Osteocyte (in vitro differentiated cells): ENCODE results near the gene TNC. TPM values are rescaled to one million over a fixed set of nuclear protein-coding genes. Genes with fewer than 3 reads are reported as not detected.
A peak's percentile ranks its signal among the peaks of the same experiment; 100 is the strongest.

Source experiments
- DNase-seq: peaks from one replicate; pipeline ENCODE4 v3.0.0; 2021; ENCODE audit warnings: mixed read lengths; ENCODE audit not compliant: unreplicated experiment; ENCODE audit errors: extremely low spot score
- H3K27ac Mint-ChIP-seq: one replicate; pipeline ENCODE4 v1.8.0; 2021; ENCODE audit warnings: mild to moderate bottlenecking, mixed read lengths; ENCODE audit not compliant: unreplicated experiment
- H3K27me3 Mint-ChIP-seq: one replicate; pipeline ENCODE4 v1.8.0; 2021; ENCODE audit warnings: mixed read lengths; ENCODE audit not compliant: unreplicated experiment
- H3K36me3 Mint-ChIP-seq: one replicate; pipeline ENCODE4 v1.8.0; 2021; ENCODE audit warnings: mixed read lengths; ENCODE audit not compliant: unreplicated experiment
- H3K4me1 Mint-ChIP-seq: one replicate; pipeline ENCODE4 v1.8.0; 2021; ENCODE audit warnings: mixed read lengths; ENCODE audit not compliant: unreplicated experiment
- H3K4me3 Mint-ChIP-seq: one replicate; pipeline ENCODE4 v1.8.0; 2021; ENCODE audit warnings: mild to moderate bottlenecking, moderate library complexity, mixed read lengths; ENCODE audit not compliant: unreplicated experiment
- H3K9me3 Mint-ChIP-seq: one replicate; pipeline ENCODE4 v1.8.0; 2021; ENCODE audit warnings: mixed read lengths; ENCODE audit not compliant: unreplicated experiment
- CTCF ChIP-seq: fragments of 200-600 bp; sonication (generic); IDR thresholded peaks from 2 replicates; pipeline ENCODE4 v1.5.0; 2021; ENCODE audit warnings: antibody characterized with exemption, mild to moderate bottlenecking, moderate library complexity
- total RNA-seq: library from RNA; stranded (reverse); gene quantifications from 2 replicates; pipeline ENCODE4 v1.2.1, GENCODE V29; 2021

TNC gene
- total RNA-seq, 1 donor from 2014 or later: 75.1 TPM

DNA sequence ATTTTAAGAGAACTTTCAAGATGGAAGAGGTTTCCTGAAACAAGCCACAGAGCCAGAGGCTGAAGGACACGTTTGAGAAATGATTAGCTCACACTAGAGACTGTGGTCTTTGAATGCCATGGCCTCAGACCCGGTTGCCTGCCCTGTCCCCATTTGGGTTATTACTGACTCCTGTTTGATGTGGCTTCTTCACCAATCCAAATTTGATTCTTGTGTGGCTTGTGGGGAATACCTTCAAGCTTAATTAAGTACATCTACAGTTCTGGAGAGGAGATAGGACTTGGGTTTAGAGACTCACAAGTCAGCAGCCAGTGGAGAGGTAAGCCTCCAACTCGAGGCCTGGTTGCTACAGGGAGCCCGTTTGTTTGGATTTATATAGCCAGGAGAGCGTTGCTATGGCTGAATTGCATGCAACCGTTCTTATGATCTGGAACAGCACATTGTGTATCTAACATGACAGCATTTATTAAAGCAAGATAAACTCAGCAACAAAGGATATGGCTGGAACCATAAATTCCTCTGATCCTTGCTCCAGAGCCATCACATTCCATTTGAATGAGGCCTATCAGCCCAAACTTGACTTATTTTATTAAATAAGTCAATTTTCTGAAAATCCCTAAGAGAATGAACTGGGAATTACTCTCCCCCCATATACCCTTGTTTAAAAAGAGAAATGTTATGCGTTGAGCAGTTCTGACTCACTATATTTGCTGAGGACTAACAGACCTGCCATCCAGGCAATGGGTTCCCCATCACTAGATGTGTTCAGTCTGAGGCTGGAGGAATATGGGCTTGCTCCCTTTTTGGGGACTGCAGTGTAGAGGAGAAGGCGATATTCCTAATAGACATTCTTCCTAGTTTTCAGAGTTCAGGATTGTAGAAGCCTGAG is 99.2 kb downstream of the TNC start:
- peak overlapping the region; percentile 74 for H3K27ac Mint-ChIP-seq
- no peaks in the 10 kb centered on the region for H3K9me3 Mint-ChIP-seq
- peaks cover 6% of the 10 kb centered on the region for H3K36me3 Mint-ChIP-seq
- no peak for DNase-seq
- H3K27me3 Mint-ChIP-seq: peaks cover 2% of the 10 kb centered on the region
- H3K4me3 Mint-ChIP-seq: no peak overlapping the region
- peaks cover 26% of the 10 kb centered on the region for H3K4me1 Mint-ChIP-seq
- no peak for TF ChIP-seq CTCF

DNA sequence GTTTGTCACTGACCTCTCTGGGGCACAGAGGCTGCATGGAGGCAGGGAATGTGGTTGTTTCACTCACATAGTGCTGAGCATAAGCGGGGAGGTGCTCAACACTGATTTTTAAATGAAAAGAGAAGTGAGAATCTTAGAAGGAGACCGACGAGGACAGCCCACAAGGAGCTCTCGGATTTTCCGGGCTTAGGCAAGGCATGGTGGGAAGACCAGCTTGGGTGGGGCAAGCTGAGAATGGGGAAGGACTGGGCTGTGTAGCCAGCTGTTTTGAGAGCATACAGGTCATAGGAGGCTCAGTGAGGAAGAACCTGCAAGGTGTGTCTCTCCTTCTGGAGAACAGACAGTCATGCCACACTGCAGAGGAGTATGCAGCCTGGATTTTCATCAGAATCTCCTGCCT is 101.6 kb downstream of the TNC start:
- Mint-ChIP-seq H3K4me3 (no peak overlapping the region), H3K9me3 (no peaks in the 10 kb centered on the region), H3K27ac (no peak overlapping the region), H3K27me3 (peaks cover 9% of the 10 kb centered on the region), H3K36me3 (peaks cover 2% of the 10 kb centered on the region), H3K4me1 (peaks cover 19% of the 10 kb centered on the region)
- DNase-seq: no peak
- TF ChIP-seq CTCF: no peak

- Mint-ChIP-seq H3K4me1 (peaks cover 30% of the 10 kb centered on the region), H3K36me3 (no peaks in the 10 kb centered on the region), H3K9me3 (no peaks in the 10 kb centered on the region), H3K27ac (no peak overlapping the region), H3K4me3 (no peak overlapping the region), H3K27me3 (peaks cover 9% of the 10 kb centered on the region)
- no peak for DNase-seq
- peak; percentile 70 for TF ChIP-seq CTCF
These were observed 102.8 kb downstream of the TNC start for GRCh38 chr9:115015018-115015635.

GRCh38 chr9:115014438-115014837 is 103.5 kb downstream of the TNC start:
- H3K9me3 Mint-ChIP-seq: no peaks in the 10 kb centered on the region
- H3K27me3 Mint-ChIP-seq: peaks cover 9% of the 10 kb centered on the region
- H3K4me1 Mint-ChIP-seq: peaks cover 32% of the 10 kb centered on the region
- no peak for TF ChIP-seq CTCF
- H3K36me3 Mint-ChIP-seq: no peaks in the 10 kb centered on the region
- no peak for DNase-seq
- no peak overlapping the region for H3K4me3 Mint-ChIP-seq
- no peak overlapping the region for H3K27ac Mint-ChIP-seq

DNA sequence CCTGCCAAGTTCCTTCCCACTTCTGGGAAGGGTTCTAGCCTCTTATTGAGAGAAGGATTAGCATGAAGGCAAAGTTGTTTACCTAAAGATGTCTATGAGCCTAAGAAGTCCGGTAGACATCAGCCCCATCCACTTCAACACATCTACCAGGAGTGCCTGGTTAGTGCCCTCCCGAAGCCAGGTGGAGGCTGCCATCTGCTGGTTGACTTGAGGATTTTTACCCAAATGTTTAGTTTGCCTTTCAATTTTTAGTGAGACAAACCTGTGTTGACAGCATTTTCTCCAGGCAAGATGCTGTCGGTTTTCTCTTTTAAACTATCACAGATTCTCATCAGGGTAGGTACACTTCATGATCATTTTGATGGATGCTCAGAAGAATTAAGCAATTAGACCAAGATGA is 104.0 kb downstream of the TNC start:
- peak; percentile 90 for TF ChIP-seq CTCF
- H3K9me3 Mint-ChIP-seq: no peaks in the 10 kb centered on the region
- peaks cover 33% of the 10 kb centered on the region for H3K4me1 Mint-ChIP-seq
- H3K27me3 Mint-ChIP-seq: peaks cover 9% of the 10 kb centered on the region
- no peaks in the 10 kb centered on the region for H3K36me3 Mint-ChIP-seq
- no peak overlapping the region for H3K4me3 Mint-ChIP-seq
- peak; percentile 88 for DNase-seq
- no peak overlapping the region for H3K27ac Mint-ChIP-seq
